BLaER1 (cell line): ENCODE data around the gene KRTAP15-1.

Experiments
- H3K27ac ChIP-seq: shearing (Covaris generic); formaldehyde crosslinking; 2 replicates; pipeline ENCODE4 v1.8.1; 2022
- H3K27me3 ChIP-seq: shearing (Covaris generic); formaldehyde crosslinking; 2 replicates; pipeline ENCODE4 v1.8.1; 2022
- H3K36me3 ChIP-seq: shearing (Covaris generic); formaldehyde crosslinking; 2 replicates; pipeline ENCODE4 v1.8.1; 2022
- H3K4me1 ChIP-seq: shearing (Covaris generic); formaldehyde crosslinking; 2 replicates; pipeline ENCODE4 v1.8.1; 2022
- H3K4me2 ChIP-seq: shearing (Covaris generic); formaldehyde crosslinking; 2 replicates; pipeline ENCODE4 v1.8.1; 2022
- H3K4me3 ChIP-seq: shearing (Covaris generic); formaldehyde crosslinking; 2 replicates; pipeline ENCODE4 v1.8.1; 2022
- H3K9ac ChIP-seq: shearing (Covaris generic); formaldehyde crosslinking; 2 replicates; pipeline ENCODE4 v1.8.1; 2022
- H3K9me3 ChIP-seq: shearing (Covaris generic); formaldehyde crosslinking; 2 replicates; pipeline ENCODE4 v1.8.1; 2022
- H4K20me1 ChIP-seq: shearing (Covaris generic); formaldehyde crosslinking; 2 replicates; pipeline ENCODE4 v1.8.1; 2022
- Cebpa-rat ChIP-seq: shearing (Covaris generic); IDR thresholded peaks from 2 replicates; pipeline ENCODE4 v1.8.1; 2022

KRTAP15-1 gene, protein sequence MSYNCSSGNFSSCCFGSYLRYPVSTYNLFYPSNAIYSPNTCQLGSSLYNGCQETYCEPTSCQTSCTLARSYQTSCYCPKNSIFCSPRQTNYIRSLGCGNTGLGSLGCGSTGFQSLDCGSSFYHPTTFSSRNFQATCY

GRCh38 chr21:30439975-30440374, at the start of gene KRTAP15-1:
Gene KRTAP15-1 (plus strand): TSS chr21:30440275. CDS start chr21:30440328, 53 bp downstream.
- Histone ChIP-seq H3K27ac (no peak within 1 kb of the TSS), H4K20me1 (no peaks in the 10 kb centered on the region), H3K4me1 (no peaks in the 10 kb centered on the region), H3K9ac (no peak within 1 kb of the TSS), H3K36me3 (no peaks in the 10 kb centered on the region), H3K9me3 (no peaks in the 10 kb centered on the region), H3K4me2 (no peak within 1 kb of the TSS), H3K27me3 (no peaks in the 10 kb centered on the region), H3K4me3 (no peak within 1 kb of the TSS)
- no peak for TF ChIP-seq Cebpa-rat

DNA sequence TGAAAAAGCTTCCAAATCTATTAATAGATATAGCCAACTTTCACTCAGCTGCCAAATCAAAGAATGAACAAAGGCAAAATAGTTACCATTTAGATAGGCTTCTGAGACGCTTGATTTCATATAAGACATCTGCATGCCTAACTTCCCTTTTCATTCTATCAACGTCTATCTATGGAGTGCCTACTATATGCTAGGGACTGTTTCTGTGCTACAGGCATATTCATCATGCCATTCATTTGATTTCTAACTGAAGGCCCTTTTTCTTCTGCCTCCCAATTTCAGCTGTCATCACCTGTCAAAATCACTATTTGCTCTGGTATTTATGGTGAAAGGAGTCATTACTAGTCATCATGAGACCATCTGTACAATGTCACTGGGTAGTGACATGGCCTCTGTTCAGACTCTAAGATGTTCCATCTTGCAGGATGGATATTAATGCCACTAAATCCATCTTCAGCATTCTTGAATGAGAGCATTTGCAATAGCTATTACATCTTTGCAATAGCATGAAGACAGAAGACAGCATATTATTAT, 48.5 kb upstream of the KRTAP15-1 start:
- no peak overlapping the region for H3K27ac ChIP-seq
- peaks cover 16% of the 10 kb centered on the region; the same call in 1 of the 2 replicates for H3K4me1 ChIP-seq
- H3K4me3 ChIP-seq, result no peak overlapping the region
- H3K9ac ChIP-seq, result no peak overlapping the region
- peaks cover 13% of the 10 kb centered on the region; the same call in 1 of the 2 replicates for H3K9me3 ChIP-seq
- peak overlapping the region; percentile 42 for H3K4me2 ChIP-seq
- no peak for TF ChIP-seq Cebpa-rat
- no peaks in the 10 kb centered on the region for H3K27me3 ChIP-seq
- H3K36me3 ChIP-seq, result no peaks in the 10 kb centered on the region
- H4K20me1 ChIP-seq, result no peaks in the 10 kb centered on the region

GRCh38 chr21:30395731-30396130, 44.3 kb upstream of the KRTAP15-1 start, which contains the start of gene KRTAP13-1:
Gene KRTAP13-1 (plus strand): TSS chr21:30396031. CDS start chr21:30396087, 56 bp downstream.
- no peak for TF ChIP-seq Cebpa-rat
- H3K27ac ChIP-seq, result no peak within 1 kb of the TSS
- H3K9me3 ChIP-seq, result peaks cover under 1% of the 10 kb centered on the region; the same call in 1 of the 2 replicates
- H3K27me3 ChIP-seq, result no peaks in the 10 kb centered on the region
- H3K9ac ChIP-seq, result no peak within 1 kb of the TSS
- H3K4me2 ChIP-seq, result no peak within 1 kb of the TSS
- no peak within 1 kb of the TSS for H3K4me3 ChIP-seq
- peaks cover 15% of the 10 kb centered on the region; the same call in 1 of the 2 replicates for H3K4me1 ChIP-seq
- H3K36me3 ChIP-seq, result no peaks in the 10 kb centered on the region
- H4K20me1 ChIP-seq, result no peaks in the 10 kb centered on the region

GRCh38 chr21:30408782-30409494, 31.1 kb upstream of the KRTAP15-1 start:
- Histone ChIP-seq H3K9me3 (peaks cover 9% of the 10 kb centered on the region), H3K36me3 (no peaks in the 10 kb centered on the region), H3K4me3 (no peak overlapping the region), H3K27me3 (no peaks in the 10 kb centered on the region), H3K4me2 (no peak overlapping the region), H3K9ac (no peak overlapping the region), H3K27ac (no peak overlapping the region), H4K20me1 (no peaks in the 10 kb centered on the region), H3K4me1 (no peaks in the 10 kb centered on the region)
- no peak for TF ChIP-seq Cebpa-rat

- Histone ChIP-seq H3K9ac (no peak overlapping the region), H3K9me3 (peaks cover 5% of the 10 kb centered on the region; the same call in 1 of the 2 replicates), H3K4me2 (no peak overlapping the region), H3K27me3 (no peaks in the 10 kb centered on the region), H3K4me3 (no peak overlapping the region), H3K36me3 (no peaks in the 10 kb centered on the region), H4K20me1 (no peaks in the 10 kb centered on the region), H3K4me1 (no peaks in the 10 kb centered on the region), H3K27ac (no peak overlapping the region)
- no peak for TF ChIP-seq Cebpa-rat
Measured at GRCh38 chr21:30415993-30416392, 24.1 kb upstream of the KRTAP15-1 start.

GRCh38 chr21:30425826-30426225, 14.2 kb upstream of the KRTAP15-1 start, which contains the start of gene KRTAP13-3:
Gene KRTAP13-3 (minus strand): TSS chr21:30425926. CDS start chr21:30425912, 14 bp downstream.
- Histone ChIP-seq H3K4me2 (no peak within 1 kb of the TSS), H3K36me3 (no peaks in the 10 kb centered on the region), H3K9me3 (no peaks in the 10 kb centered on the region), H4K20me1 (no peaks in the 10 kb centered on the region), H3K4me3 (no peak within 1 kb of the TSS), H3K9ac (no peak within 1 kb of the TSS), H3K4me1 (no peaks in the 10 kb centered on the region), H3K27ac (no peak within 1 kb of the TSS), H3K27me3 (no peaks in the 10 kb centered on the region)
- TF ChIP-seq Cebpa-rat, result no peak

GRCh38 chr21:30426731-30427130, 13.3 kb upstream of the KRTAP15-1 start:
- H3K4me2 ChIP-seq, result no peak overlapping the region

DNA sequence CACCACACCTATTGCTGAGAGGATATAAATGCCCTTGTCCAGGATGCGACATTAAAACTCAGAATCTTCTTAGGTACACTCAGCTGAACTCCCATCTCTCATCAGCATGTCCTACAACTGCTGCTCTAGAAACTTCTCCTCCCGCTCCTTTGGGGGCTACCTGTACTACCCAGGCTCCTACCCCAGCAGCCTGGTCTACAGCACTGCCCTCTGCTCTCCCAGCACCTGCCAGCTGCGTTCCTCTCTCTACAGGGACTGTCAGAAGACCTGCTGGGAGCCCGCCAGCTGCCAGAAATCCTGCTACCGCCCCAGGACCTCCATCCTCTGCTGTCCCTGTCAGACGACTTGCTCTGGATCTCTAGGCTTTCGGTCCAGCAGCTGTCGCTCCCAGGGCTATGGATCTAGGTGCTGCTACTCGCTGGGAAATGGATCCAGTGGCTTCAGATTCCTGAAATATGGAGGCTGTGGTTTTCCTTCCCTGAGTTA, 9.9 kb upstream of the KRTAP15-1 start, which contains the start of gene KRTAP13-4:
KRTAP13-4 (plus strand) TSS at position 51 of the 486 bp plus-strand sequence; CDS start at position 107, 56 bp downstream.
- Histone ChIP-seq H3K9me3 (no peaks in the 10 kb centered on the region), H3K27me3 (no peaks in the 10 kb centered on the region), H3K4me2 (no peak within 1 kb of the TSS), H3K4me1 (no peaks in the 10 kb centered on the region), H3K4me3 (no peak within 1 kb of the TSS), H4K20me1 (no peaks in the 10 kb centered on the region), H3K36me3 (no peaks in the 10 kb centered on the region), H3K27ac (no peak within 1 kb of the TSS), H3K9ac (no peak within 1 kb of the TSS)
- TF ChIP-seq Cebpa-rat, result no peak

More at GRCh38 chr21:30426731-30427130, 13.3 kb upstream of the KRTAP15-1 start:
- Histone ChIP-seq H3K27ac (no peak overlapping the region), H3K36me3 (no peaks in the 10 kb centered on the region), H3K9me3 (no peaks in the 10 kb centered on the region), H3K9ac (no peak overlapping the region), H3K4me3 (no peak overlapping the region), H4K20me1 (no peaks in the 10 kb centered on the region), H3K4me1 (no peaks in the 10 kb centered on the region), H3K27me3 (no peaks in the 10 kb centered on the region)
- no peak for TF ChIP-seq Cebpa-rat

DNA sequence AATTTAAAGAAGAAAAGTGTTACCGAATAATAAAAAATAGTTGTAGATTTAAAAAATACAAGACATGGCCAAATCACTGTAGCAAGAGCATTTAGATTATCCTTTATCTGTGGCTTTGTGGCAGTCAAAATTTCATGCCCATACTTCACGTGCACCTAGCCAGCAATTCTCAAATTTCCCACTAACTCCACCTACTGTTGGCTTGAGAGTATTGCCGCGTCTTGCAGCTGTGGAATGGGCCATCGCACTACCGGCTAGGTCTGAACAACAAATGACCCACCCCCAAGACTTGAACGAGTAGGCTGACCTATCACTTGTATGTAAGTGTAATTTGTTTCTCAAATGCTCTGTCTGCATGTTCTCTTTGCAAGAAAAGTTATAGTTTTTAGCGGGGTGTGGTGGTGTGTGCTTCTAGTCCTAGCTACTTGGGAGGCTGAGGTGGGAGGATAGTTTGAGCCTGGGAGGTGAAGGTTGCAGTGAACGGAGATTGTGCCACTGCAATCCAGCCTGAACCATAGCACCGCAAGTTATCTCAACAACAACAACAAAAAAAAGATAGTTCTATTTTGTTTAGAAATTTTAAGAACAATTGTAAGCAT, 5.9 kb upstream of the KRTAP15-1 start:
- no peaks in the 10 kb centered on the region for H3K27me3 ChIP-seq

More for the DNA sequence above, 5.9 kb upstream of the KRTAP15-1 start:
- TF ChIP-seq Cebpa-rat, result no peak
- no peak overlapping the region for H3K4me2 ChIP-seq
- H3K4me3 ChIP-seq, result no peak overlapping the region
- H4K20me1 ChIP-seq, result no peaks in the 10 kb centered on the region
- no peaks in the 10 kb centered on the region for H3K4me1 ChIP-seq
- no peaks in the 10 kb centered on the region for H3K9me3 ChIP-seq
- H3K27ac ChIP-seq, result no peak overlapping the region
- no peak overlapping the region for H3K9ac ChIP-seq
- no peaks in the 10 kb centered on the region for H3K36me3 ChIP-seq
